ENCODE data around the gene ZNF445. TPM values are rescaled to one million over a fixed set of nuclear protein-coding genes. Genes with fewer than 3 reads are reported as not detected.
A peak's percentile ranks its signal among the peaks of the same experiment; 100 is the strongest.

The ZNF445 gene
- total and polyA plus RNA-seq, 2 of the 8 experiments (the other 6 are each of a cell fraction or from before 2014, with no cell fraction given) = 3.3 to 26.3 TPM

- H2BK5ac ChIP-seq (ENCODE audit: low read depth, low read length) = no peak overlapping the region
- peaks cover 5% of the 10 kb centered on the region; the same call in 1 of the 2 replicates for H3K79me1 ChIP-seq (ENCODE audit: low read depth, low read length)
- ChIA-PET CTCF (ENCODE audit: partially characterized antibody) (interaction anchor here (0.6 to 1.1 kb wide), 3 partner anchors 11 to 17 kb away, joined by 3 to 6 read pairs (median 4); no protein-coding TSS in a partner anchor), POLR2A (ENCODE audit: partially characterized antibody) (interaction anchor here (0.6 to 2.4 kb wide), 13 partner anchors 14 to 466 kb away, joined by 3 to 20 read pairs (median 3); partner anchors contain the start of genes KIAA1143, KIF15, TCAIM and ZNF445)
- WGBS, 2 experiments (ENCODE audit: extremely low coverage in 1 of 2, insufficient coverage in 1 of 2, insufficient read length in 1 of 2, insufficient replicate concordance in 2 of 2, low coverage in 1 of 2, low lambda C conversion rate in 2 of 2, missing lambda C conversion rate in 1 of 2) = 62% methylated on average over 4 of the region's 4 CpGs; no CpG with 5 or more reads in 1 of the 2 experiments
- H3K9ac ChIP-seq (replicated peaks in 1 of 4; ENCODE audit: extremely low read depth in 1 of 4, low read depth in 3 of 4, low read length in 3 of 4) = peak overlapping the region; percentile 13 to 70 (median 42); a peak in 5 of 7 replicates
- H3K79me2 ChIP-seq (ENCODE audit: control insufficient read depth in 1 of 2, insufficient read depth in 2 of 2, low read length in 2 of 2) = peaks cover 9 to 37% of the 10 kb centered on the region in 2 experiments
- H3K36me3 ChIP-seq (ENCODE audit: control insufficient read depth in 2 of 4, insufficient read depth in 4 of 4, low read length in 3 of 4) = no peaks in the 10 kb centered on the region
- FAIRE-seq = no peak
- H2BK15ac ChIP-seq (ENCODE audit: low read length) = no peak overlapping the region
- H3K27me3 ChIP-seq (replicated peaks in 1 of 4; ENCODE audit: control insufficient read depth in 3 of 4, extremely low read depth in 1 of 4, insufficient read depth in 3 of 4, low read length in 3 of 4) = no peaks in the 10 kb centered on the region
- no peaks in the 10 kb centered on the region for H3K9me3 ChIP-seq (ENCODE audit: insufficient read depth in 2 of 2, low read depth in 1 of 2, low read length in 1 of 2)
- peak overlapping the region; percentile 73 to 75 for H3K4me2 ChIP-seq (ENCODE audit: insufficient read depth in 1 of 2, low read depth in 2 of 2, low read length in 2 of 2)
- no peaks in the 10 kb centered on the region; the same call in none of the 2 replicates for H3K23me2 ChIP-seq (ENCODE audit: low read depth, low read length)
- no peak overlapping the region for H2BK12ac ChIP-seq (ENCODE audit: low read depth, low read length)
- H3K18ac ChIP-seq (ENCODE audit: extremely low read depth, low read length) = no peak overlapping the region
- H4K91ac ChIP-seq (replicated peaks; ENCODE audit: insufficient read length, low read length) = no peak overlapping the region
- H2BK20ac ChIP-seq (ENCODE audit: low read length) = no peak overlapping the region
- peaks cover 0 to 4% of the 10 kb centered on the region in 2 experiments for H4K20me1 ChIP-seq (replicated peaks in 1 of 2; ENCODE audit: control insufficient read depth in 1 of 2, insufficient read depth in 2 of 2, low read length in 2 of 2)
- H4K5ac ChIP-seq (ENCODE audit: insufficient read length, low read depth, low read length) = peak overlapping the region; percentile 11
- no peak overlapping the region for H3K27ac ChIP-seq (ENCODE audit: low read depth, low read length)
- no peak overlapping the region for H3K14ac ChIP-seq (ENCODE audit: insufficient read length)
- TF ChIP-seq EP300 (IDR thresholded peaks at IDR 0.05; ENCODE audit: borderline replicate concordance in 1 of 2, low read depth in 2 of 2, low read length in 2 of 2) = no peak
- no peak for TF ChIP-seq HDAC6 (IDR thresholded peaks at IDR 0.05; ENCODE audit: low read depth, low read length)
- TF ChIP-seq POLR2AphosphoS5 (IDR thresholded peaks at IDR 0.05; ENCODE audit: low read depth, low read length) = no peak
- no peak for TF ChIP-seq CBX8 (IDR thresholded peaks at IDR 0.05; ENCODE audit: borderline replicate concordance, low read depth, low read length)
- TF ChIP-seq CEBPB (IDR thresholded peaks at IDR 0.05; ENCODE audit: low read depth, low read length) = no peak
- TF ChIP-seq CHD1 (IDR thresholded peaks at IDR 0.05; ENCODE audit: low read depth, low read length) = no peak
- no peak for TF ChIP-seq SP1 (IDR thresholded peaks at IDR 0.05; ENCODE audit: low read depth, low read length)
- TF ChIP-seq TAF7 (optimal IDR thresholded peaks at IDR 0.05; ENCODE audit: borderline replicate concordance, low read depth, low read length) = no peak
- H3K56ac ChIP-seq (replicated peaks; ENCODE audit: insufficient read length, low read depth, low read length) = no peak overlapping the region
- H3K23ac ChIP-seq (ENCODE audit: insufficient read length) = no peak overlapping the region
- H2AFZ ChIP-seq (ENCODE audit: low read length) = no peak overlapping the region
- peak overlapping the region; percentile 56 to 96 (median 82); a peak in 6 of 8 replicates for H3K4me3 ChIP-seq (ENCODE audit: extremely low read depth in 1 of 4, insufficient read depth in 2 of 4, low read depth in 3 of 4, low read length in 4 of 4)
- no peak for DNase-seq (ENCODE audit: low read depth in 1 of 2, low spot score in 2 of 2)
- no peak overlapping the region for H4K8ac ChIP-seq (ENCODE audit: extremely low read depth, insufficient read depth, low read length)
- peaks cover 2 to 8% (median 4%) of the 10 kb centered on the region in 4 experiments; a peak in 4 of 7 replicates for H3K4me1 ChIP-seq (replicated peaks in 1 of 4; ENCODE audit: control insufficient read depth in 3 of 4, insufficient read depth in 4 of 4, low read length in 3 of 4)
- H3K4ac ChIP-seq (replicated peaks; ENCODE audit: insufficient read length, low read depth, low read length) = no peak overlapping the region
- H2AK5ac ChIP-seq (ENCODE audit: low read depth, low read length) = no peak overlapping the region
- H2BK120ac ChIP-seq (replicated peaks; ENCODE audit: low read depth, low read length) = no peak overlapping the region
These were observed 33.7 kb upstream of the ZNF445 start for GRCh38 chr3:44511238-44511566.
